WTC11 (cell line): ENCODE measurements around the gene RPL31.

Experiments used
- CREB1 ChIP-seq: sonication (generic); formaldehyde crosslinking; IDR thresholded peaks from 2 replicates; pipeline ENCODE4 v1.8.0; 2023; ENCODE audit warnings: mild to moderate bottlenecking, missing genetic modification reagents
- CTCF ChIP-seq: fragments of 200-600 bp; IDR thresholded peaks from 2 replicates; pipeline ENCODE4 v1.8.0; 2022; ENCODE audit warnings: antibody characterized with exemption
- IRF2 ChIP-seq: sonication (generic); formaldehyde crosslinking; IDR thresholded peaks from 2 replicates; pipeline ENCODE4 v1.8.0; 2022; ENCODE audit warnings: low read depth, missing genetic modification reagents, borderline replicate concordance
- NFYB ChIP-seq: sonication (generic); formaldehyde crosslinking; conservative IDR thresholded peaks from 2 replicates; pipeline ENCODE4 v1.8.0; 2022; ENCODE audit warnings: low read depth, missing genetic modification reagents
- PREB ChIP-seq: sonication (generic); formaldehyde crosslinking; IDR thresholded peaks from 2 replicates; pipeline ENCODE4 v1.8.1; 2022; ENCODE audit warnings: mild to moderate bottlenecking, missing genetic modification reagents, moderate library complexity, borderline replicate concordance
- TEAD4 ChIP-seq: sonication (generic); formaldehyde crosslinking; IDR thresholded peaks from 2 replicates; pipeline ENCODE4 v1.8.0; 2022; ENCODE audit warnings: mild to moderate bottlenecking, missing genetic modification reagents
- USF2 ChIP-seq: sonication (generic); formaldehyde crosslinking; IDR thresholded peaks from 2 replicates; pipeline ENCODE4 v1.8.1; 2023; ENCODE audit warnings: mild to moderate bottlenecking, missing genetic modification reagents, moderate library complexity
- ZNF138 ChIP-seq: sonication (generic); formaldehyde crosslinking; conservative IDR thresholded peaks from 2 replicates; pipeline ENCODE4 v1.8.1; 2022; ENCODE audit warnings: mild to moderate bottlenecking, moderate library complexity, missing genetic modification reagents
- ZSCAN18 ChIP-seq: fragments of 250-450 bp; sonication (Bioruptor Pico); IDR thresholded peaks from 2 replicates; pipeline ENCODE4 v2.1.2; 2022; ENCODE audit warnings: mild to moderate bottlenecking, moderate library complexity
- TF ChIP-seq, protein P1 (sequence below): sonication (generic); formaldehyde crosslinking; conservative IDR thresholded peaks from 2 replicates; pipeline ENCODE4 v1.8.1; 2022; ENCODE audit warnings: mild to moderate bottlenecking, missing genetic modification reagents
- TF ChIP-seq, protein P2 (sequence below): sonication (generic); formaldehyde crosslinking; IDR thresholded peaks from 2 replicates; pipeline ENCODE4 v1.8.0; 2022; ENCODE audit warnings: mild to moderate bottlenecking, missing genetic modification reagents

GRCh38 chr2:101047774-101048173 is 45.7 kb downstream of the RPL31 start:
- TF ChIP-seq CREB1 (CRISPR knock-in tag) (no peak), ZSCAN18 (CRISPR knock-in tag) (no peak), TEAD4 (CRISPR knock-in tag) (no peak), PREB (CRISPR knock-in tag) (no peak), CTCF (no peak), USF2 (CRISPR knock-in tag) (no peak), NFYB (no peak), ZNF138 (no peak), IRF2 (no peak)
- TF ChIP-seq, protein P1, sequence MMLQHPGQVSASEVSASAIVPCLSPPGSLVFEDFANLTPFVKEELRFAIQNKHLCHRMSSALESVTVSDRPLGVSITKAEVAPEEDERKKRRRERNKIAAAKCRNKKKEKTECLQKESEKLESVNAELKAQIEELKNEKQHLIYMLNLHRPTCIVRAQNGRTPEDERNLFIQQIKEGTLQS (CRISPR knock-in tag): no peak
- TF ChIP-seq, protein P2, sequence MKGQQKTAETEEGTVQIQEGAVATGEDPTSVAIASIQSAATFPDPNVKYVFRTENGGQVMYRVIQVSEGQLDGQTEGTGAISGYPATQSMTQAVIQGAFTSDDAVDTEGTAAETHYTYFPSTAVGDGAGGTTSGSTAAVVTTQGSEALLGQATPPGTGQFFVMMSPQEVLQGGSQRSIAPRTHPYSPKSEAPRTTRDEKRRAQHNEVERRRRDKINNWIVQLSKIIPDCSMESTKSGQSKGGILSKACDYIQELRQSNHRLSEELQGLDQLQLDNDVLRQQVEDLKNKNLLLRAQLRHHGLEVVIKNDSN (CRISPR knock-in tag): no peak
